ENCODE measurements around the gene GRID2.

The GRID2 gene

GRCh38 chr4:93809773-93810172 is 1506.0 kb downstream of the GRID2 start:
- no peak overlapping the region for H3K4me3 ChIP-seq (ENCODE audit: low read depth, low read length)
- no peak for TF ChIP-seq CTCF (IDR thresholded peaks at IDR 0.05; ENCODE audit: low read depth, low read length, missing control alignments)
- DNase-seq (ENCODE audit: low read depth) = no peak

DNA sequence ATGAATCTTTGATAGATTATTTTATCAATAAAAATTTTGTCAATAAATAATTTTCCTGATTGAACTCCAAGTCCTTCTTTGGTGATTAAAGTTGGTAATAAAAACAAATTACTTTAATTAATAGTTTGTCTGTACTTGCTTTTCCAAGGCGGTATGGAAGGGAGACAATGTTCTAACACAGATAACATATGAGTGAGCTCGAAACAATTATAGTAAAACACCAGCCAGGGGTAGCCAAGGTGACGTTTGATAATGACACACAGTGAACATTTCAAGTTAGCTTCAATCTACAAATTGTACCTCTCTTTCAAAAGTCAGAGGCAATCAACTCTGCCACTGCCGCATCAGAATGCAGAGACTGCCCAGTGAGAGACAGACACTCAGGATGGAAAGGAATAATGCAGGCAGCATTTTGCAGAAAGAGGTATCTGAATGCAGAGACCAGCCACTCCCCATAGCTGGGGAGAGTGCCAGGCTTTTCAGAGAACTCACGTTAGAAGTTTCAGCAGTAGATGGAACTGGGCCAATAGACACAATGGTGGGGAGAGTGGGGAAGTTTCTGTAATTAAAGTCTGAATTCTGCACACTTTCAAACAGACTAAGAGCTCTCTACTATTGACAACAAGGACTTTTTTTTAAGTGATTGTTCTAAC is 1506.7 kb downstream of the GRID2 start:
- no peak for TF ChIP-seq CTCF (IDR thresholded peaks at IDR 0.05; ENCODE audit: low read depth, low read length, missing control alignments)
- no peak for DNase-seq (ENCODE audit: low read depth)
- H3K4me3 ChIP-seq (ENCODE audit: low read depth, low read length) = no peak overlapping the region

- no peak overlapping the region for H3K4me3 ChIP-seq (ENCODE audit: low read depth, low read length)
- no peak for DNase-seq (ENCODE audit: low read depth)
- TF ChIP-seq CTCF (IDR thresholded peaks at IDR 0.05; ENCODE audit: low read depth, low read length, missing control alignments) = no peak
Measured at GRCh38 chr4:93813092-93813491, 1509.3 kb downstream of the GRID2 start.

DNA sequence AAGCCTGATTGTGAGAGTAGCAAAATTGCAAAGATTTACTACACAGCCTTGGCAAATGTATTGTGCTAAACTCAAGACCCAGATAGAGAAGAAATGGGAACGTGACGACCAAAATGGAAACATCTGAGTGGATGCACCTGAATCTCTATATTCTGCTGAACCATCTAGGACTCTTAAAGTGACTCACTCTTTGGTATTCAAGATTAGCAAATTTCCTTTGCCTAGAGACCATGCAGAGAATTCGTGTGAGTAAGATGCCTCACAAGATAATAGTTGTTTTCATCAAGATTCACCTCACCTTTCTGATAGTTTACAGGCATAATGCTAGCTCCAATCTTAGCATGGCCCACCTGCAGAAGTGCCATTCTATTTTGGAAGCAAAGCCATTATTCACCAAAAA is 1510.4 kb downstream of the GRID2 start:
- DNase-seq (ENCODE audit: low read depth) = no peak
- no peak for TF ChIP-seq CTCF (IDR thresholded peaks at IDR 0.05; ENCODE audit: low read depth, low read length, missing control alignments)

GRCh38 chr4:93814722-93815121 is 1511.0 kb downstream of the GRID2 start:
- DNase-seq (ENCODE audit: low read depth) = no peak
- H3K4me3 ChIP-seq (ENCODE audit: low read depth, low read length) = no peak overlapping the region
- no peak for TF ChIP-seq CTCF (IDR thresholded peaks at IDR 0.05; ENCODE audit: low read depth, low read length, missing control alignments)

More for the DNA sequence above, 1510.4 kb downstream of the GRID2 start:
- H3K4me3 ChIP-seq (ENCODE audit: low read depth, low read length) = no peak overlapping the region

Data from GM12864 (cell line).